HG03571 (cell line): Measurements from ENCODE around the gene ZFAND3.
"Not testable (repeated sequence)": the region's sequence is repeated elsewhere in the genome, so short reads cannot be mapped to it uniquely, and the experiment has no call there.

ENCODE experiments used
- ATAC-seq: cut with Tn5 transposase; IDR thresholded peaks from one replicate; pipeline ENCODE4 v1.9.1; 2021; ENCODE audit not compliant: unreplicated experiment

The ZFAND3 gene

GRCh38 chr6:38114976-38115625 is 295.6 kb downstream of the ZFAND3 start:
- no peak for ATAC-seq

DNA sequence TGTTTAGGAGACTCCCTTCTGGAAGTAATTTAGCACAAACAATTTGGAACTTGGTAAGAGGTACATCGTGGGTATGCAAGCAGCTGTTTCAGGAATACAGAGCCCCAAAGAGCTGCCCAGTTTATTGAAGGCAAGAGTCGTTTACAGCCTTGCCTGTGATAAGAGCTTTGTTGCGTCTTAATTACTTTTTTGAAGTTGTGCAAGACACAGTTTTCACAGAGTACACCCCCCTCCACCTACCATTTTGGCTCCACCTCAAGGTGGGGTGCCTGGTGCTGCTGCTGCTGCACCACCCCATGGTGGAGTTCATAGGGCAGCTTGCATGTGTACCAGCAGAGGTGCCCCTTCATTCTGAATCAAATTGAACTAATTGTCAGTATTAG is 296.1 kb downstream of the ZFAND3 start:
- ATAC-seq: no peak

DNA sequence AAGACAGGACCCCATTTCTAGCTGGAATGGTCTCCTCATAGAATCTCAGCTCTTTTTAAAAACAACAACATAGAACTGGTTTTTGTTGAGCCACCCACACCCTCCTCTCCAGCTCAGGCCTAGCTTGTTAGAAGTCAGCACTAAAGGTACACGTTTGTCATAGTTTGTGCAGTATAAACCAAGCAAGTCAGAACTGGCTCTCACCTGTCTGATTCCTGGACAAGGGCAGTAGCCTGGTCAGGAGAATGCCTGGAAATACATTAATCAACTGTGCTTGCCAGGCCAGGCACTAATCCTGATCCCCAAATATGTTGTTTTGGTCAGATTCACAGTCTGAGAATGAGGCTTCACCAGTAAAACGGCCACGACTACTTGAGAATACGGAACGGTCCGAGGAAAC is 296.7 kb downstream of the ZFAND3 start:
- ATAC-seq: no peak

- no peak for ATAC-seq
These were observed 297.8 kb downstream of the ZFAND3 start for GRCh38 chr6:38117281-38117680.

GRCh38 chr6:38118791-38119365 is 299.4 kb downstream of the ZFAND3 start:
- no peak for ATAC-seq

GRCh38 chr6:38119516-38119915 is 300.0 kb downstream of the ZFAND3 start:
- ATAC-seq: no peak

DNA sequence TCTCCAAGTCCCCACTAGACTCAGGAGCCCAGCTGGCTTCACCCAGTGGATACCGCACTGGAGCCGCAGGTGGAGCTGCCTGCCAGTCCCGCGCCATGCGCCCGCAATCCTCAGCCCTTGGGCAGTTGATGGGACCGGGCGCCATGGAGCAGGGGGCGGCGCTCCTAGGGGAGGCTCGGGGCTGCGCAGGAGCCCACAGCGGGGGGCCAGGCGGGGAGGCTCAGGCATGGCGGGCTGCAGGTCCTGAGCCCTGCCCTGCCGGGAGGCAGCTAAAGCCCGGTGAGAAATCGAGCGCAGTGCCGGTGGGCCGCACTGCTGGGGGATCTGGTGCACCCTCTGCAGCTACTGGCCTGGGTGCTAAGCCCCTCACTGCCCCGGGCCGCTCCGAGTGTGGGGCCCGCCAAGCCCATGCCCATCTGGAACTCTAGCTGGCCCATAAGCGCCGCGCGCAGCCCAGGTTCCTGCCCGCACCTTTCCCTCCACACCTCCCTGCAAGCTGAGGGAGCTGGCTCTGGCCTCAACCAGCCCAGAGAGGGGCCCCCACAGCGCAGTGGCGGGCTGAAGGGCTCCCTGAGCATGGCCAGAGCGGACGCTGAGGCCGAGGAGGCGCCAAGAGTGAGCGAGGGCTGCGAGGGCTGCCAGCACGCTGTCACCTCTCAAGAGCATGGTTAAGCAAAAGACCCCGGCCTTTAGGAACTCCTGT is 304.8 kb downstream of the ZFAND3 start:
- not testable (repeated sequence) for ATAC-seq

DNA sequence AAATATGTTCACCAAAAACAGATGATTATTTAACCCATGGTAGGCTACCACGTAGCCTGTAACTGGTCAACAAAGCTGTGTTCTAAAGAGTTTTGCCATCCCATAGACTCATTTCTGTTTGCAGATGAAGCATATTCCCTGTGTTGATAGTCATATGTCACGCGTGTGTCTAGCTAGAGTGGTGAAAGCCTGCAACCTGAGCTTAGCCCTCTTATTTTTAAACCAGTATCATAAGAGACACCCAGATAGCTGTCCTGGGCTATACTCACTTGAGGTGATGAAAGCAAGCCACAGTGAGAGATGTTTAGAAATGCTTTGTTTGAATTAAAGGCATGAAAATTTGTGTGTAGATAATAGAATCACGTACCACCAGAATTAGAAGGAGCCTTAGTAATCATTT is 307.8 kb downstream of the ZFAND3 start:
- ATAC-seq: no peak

- ATAC-seq: no peak
These were observed 312.0 kb downstream of the ZFAND3 start for GRCh38 chr6:38131527-38131965.

DNA sequence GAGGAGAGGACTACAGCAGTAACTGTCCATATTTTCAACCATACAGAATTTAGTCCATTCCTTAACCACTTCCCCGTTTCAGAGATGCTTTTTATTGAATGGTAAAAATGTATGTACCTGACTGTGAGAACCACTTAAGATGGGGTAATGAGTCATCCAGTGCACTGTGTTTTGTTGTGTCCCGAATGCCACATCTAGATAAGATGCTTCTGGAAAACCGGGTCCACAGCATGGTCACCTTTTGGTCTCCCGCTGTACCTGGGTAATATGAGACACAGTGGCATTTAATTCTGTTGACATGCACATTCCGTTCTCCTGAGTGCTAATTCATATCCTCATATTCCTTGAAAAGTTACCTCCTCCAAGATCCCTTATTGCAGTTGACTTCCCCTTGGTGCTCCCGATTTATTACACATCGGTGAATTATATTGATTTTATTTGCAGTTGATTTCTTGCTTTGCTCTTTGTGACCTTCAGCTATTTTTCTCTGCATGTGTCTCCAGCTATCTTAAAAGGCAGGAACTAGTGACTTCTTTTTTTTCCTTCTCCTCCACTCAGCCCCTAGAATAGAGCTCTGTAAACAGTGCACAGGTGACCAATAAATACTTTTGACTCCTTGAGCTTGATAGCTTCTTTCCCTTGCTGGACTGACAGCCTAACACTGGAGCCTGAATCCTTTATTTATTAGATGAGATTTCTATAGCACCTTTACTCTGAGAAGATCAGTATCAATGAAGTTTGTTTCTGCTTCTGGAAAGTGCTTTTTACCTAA is 314.6 kb downstream of the ZFAND3 start:
- ATAC-seq: no peak

DNA sequence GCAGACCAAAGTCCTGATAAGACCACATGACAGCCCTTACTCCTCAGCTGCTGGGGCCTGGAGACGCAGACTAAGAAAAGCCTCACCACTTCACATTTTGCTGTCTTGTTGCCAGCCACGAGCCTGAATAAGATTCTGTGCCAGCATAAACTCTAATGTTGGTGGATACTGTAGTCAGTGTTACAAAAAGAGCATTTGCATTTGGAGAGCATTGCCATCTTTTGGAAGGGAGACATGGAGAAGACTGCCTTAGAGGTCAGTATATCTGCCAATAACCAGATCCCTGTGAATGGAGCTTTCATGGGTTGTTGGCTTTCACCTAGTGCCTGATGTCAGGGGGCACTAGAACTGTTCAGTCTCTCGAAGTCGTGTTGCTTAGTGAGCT is 315.2 kb downstream of the ZFAND3 start:
- ATAC-seq: no peak

GRCh38 chr6:38136547-38136946 is 317.0 kb downstream of the ZFAND3 start:
- ATAC-seq: no peak

DNA sequence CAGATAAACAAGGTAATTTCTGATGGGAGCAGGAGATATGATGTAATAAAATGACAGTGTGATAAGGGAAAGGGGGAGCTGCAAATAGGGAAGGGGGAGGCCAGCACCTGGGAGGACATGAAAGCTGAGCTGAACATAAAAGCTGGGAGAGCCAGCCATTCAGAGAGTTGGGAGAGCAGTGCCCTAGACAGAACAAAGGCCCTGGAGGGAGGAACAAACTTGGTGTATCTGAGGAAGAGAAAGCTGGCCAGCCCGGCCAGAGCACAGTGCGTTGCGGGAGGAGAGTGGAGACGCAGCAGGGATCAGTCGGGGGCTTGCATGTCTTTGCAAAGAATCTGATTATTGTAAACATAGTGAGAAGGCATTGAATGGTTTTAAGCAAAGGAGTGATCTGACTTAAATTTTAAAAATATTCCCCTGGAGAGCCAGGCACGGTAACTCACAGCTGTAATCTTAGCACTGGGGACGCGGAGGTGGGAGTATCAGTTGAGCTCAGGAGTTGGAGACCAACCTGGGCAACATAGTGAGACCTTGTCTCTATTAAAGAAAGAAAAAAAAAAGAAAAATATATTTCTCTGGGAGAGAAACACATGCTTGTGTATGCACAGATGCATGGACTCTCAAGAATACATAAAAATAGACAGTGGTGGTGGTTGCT is 318.2 kb downstream of the ZFAND3 start:
- ATAC-seq: no peak

DNA sequence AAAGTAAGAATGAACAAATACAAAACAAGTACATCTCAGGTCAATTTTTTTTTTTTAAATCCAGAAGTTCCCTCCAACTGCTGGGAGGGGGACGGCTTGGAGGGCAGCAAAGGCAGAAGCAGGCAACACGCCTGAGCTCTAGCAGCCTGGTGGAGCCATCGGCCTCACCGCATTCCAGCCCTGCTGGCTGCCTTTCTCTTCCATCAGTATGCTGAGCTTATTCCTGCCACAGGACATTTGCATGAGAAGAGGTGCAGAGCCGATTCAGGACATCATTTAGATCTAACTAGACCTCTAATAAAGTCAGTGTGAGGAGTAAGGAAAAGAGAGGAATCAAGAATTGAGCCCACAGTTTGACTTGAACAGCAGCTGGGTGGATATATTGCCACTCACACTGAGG is 318.8 kb downstream of the ZFAND3 start:
- no peak for ATAC-seq

DNA sequence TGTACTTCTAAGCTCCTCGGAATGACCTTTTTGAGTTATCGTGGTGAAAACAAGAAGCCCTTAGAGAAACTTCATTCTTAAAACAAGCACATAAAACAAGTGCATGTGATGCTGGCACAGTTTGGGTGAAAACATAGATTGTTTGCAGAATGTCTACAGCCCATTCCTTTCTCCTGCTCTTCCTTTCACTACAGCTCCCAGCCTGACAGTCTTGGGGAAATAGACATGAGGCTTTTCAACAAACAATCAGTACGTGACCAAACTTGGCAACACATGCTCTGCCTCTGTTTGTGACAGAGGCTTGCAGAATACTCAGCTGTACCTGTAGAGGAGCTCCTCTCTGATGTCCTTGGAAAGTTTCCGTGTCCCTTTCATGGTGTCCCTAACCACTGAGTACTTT is 321.6 kb downstream of the ZFAND3 start:
- ATAC-seq: no peak

DNA sequence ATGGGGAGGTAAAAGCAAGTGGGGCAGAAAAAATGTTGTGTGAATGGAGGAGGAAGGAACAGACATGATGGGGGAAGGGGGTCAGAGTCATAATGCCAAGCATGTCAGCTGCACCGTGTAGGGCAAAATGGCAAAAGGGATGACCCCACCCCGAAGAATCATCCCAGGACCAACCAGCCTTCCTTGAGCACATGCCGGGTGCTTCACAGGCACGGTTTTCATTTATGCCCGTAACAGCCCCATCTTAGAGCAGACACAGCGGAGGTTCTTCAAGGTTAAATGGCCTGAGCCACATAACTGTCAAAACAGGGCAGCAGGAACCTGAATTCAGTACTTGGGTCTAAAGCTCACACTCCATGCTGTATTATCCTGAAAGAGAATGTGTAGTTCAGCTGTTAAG is 322.2 kb downstream of the ZFAND3 start:
- no peak for ATAC-seq

- no peak for ATAC-seq
These were observed 322.8 kb downstream of the ZFAND3 start for GRCh38 chr6:38142178-38142902.

GRCh38 chr6:38143191-38144150 is 323.9 kb downstream of the ZFAND3 start:
- ATAC-seq: no peak

- ATAC-seq: no peak
These were observed 324.9 kb downstream of the ZFAND3 start for GRCh38 chr6:38144365-38144945.
